Hypothalamus (tissue), 51 donors: ENCODE results near the gene CDK11A.
"Not testable (repeated sequence)": the region's sequence is repeated elsewhere in the genome, so short reads cannot be mapped to it uniquely, and the experiment has no call there.

Experiments used
- DNase-seq, 51 donors: peaks; one replicate each; lab custom pipeline; 2025; lab: John Stamatoyannopoulos, UW

Gene CDK11A

GRCh38 chr1:1687846-1688245 is 36.3 kb downstream of the CDK11A start:
- DNase-seq = peak in 1 of 51 donors; percentile 25

GRCh38 chr1:1684031-1684681 is 40.0 kb downstream of the CDK11A start:
- DNase-seq = no peak

GRCh38 chr1:1683104-1683905 is 40.9 kb downstream of the CDK11A start:
- DNase-seq = no peak

- no peak for DNase-seq
These were observed 43.3 kb downstream of the CDK11A start for GRCh38 chr1:1680912-1681273.

DNA sequence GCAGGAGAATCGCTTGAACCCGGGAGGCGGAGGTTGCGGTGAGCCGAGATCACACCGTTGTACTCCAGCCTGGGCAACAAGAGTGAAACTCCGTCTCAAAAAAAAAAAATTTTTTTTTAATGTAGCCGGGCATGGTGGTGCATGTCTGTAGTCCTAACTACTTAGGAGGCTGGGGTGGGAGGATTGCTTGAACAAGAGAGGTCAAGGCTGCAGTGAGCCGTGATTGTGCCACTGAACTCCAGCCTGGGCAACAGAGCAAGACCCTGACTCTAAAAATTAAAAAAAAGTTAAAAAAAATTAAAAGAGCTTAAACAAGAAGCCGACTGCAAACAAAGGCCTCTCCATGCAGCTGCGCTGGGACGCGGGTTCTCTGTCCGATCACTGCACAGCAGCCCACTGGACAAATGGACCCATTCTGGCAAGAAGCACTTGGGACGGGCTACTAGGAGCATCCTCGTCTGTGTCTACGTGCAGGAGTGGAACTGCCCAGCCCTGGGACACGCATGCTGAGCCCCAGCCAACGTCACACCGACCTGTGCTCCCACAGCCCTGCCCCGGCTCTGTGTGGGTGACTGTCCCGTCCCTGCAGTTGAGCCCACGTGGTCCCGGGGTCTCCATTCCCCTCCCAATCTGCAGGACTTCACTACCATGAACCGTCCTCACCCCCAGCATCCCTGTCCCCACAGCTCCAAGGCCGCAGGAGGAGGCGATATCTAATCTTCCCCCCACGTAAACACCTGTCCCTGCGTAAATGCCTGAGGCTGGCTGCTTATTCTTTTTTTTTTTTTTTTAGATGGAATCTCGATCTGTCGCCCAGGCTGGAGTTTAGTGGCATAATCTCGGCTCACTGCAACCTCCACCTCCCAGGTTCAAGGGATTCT is 43.9 kb downstream of the CDK11A start:
- DNase-seq = no peak

- DNase-seq = peak in 4 of 51 donors; percentile 5 to 17 (median 6)
These were observed 45.4 kb downstream of the CDK11A start for GRCh38 chr1:1678581-1679380.

GRCh38 chr1:1677718-1678580 is 46.2 kb downstream of the CDK11A start:
- no peak for DNase-seq

GRCh38 chr1:1676087-1676486 is 48.1 kb downstream of the CDK11A start:
- not testable (repeated sequence) for DNase-seq

GRCh38 chr1:1675218-1675617 is 48.9 kb downstream of the CDK11A start:
- DNase-seq = not testable (repeated sequence)

GRCh38 chr1:1674806-1675205 is 49.4 kb downstream of the CDK11A start:
- DNase-seq = not testable (repeated sequence)

- DNase-seq = no peak
These were observed 51.8 kb downstream of the CDK11A start for GRCh38 chr1:1672181-1672965.

- no peak for DNase-seq
These were observed 52.6 kb downstream of the CDK11A start for GRCh38 chr1:1671365-1672119.

DNA sequence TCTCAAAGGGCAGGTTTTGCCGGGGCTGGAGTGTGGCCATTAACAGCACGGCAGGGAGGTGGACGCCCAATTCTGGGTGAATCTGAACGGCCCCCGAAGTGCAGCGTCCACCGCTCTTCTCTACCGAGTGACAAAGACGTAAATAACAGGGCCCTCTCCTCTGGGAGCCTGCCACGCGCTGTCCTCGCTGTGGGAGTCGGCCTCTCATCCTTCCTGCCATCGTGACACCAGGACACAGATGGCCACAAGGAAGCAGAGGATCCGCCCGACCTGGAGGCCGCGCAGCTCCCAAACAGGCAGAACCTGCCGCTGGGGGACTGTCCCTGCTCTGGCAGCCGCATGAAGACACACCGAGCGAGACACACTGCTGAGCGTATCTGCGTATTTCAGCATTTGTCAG is 53.3 kb downstream of the CDK11A start:
- DNase-seq = no peak

DNA sequence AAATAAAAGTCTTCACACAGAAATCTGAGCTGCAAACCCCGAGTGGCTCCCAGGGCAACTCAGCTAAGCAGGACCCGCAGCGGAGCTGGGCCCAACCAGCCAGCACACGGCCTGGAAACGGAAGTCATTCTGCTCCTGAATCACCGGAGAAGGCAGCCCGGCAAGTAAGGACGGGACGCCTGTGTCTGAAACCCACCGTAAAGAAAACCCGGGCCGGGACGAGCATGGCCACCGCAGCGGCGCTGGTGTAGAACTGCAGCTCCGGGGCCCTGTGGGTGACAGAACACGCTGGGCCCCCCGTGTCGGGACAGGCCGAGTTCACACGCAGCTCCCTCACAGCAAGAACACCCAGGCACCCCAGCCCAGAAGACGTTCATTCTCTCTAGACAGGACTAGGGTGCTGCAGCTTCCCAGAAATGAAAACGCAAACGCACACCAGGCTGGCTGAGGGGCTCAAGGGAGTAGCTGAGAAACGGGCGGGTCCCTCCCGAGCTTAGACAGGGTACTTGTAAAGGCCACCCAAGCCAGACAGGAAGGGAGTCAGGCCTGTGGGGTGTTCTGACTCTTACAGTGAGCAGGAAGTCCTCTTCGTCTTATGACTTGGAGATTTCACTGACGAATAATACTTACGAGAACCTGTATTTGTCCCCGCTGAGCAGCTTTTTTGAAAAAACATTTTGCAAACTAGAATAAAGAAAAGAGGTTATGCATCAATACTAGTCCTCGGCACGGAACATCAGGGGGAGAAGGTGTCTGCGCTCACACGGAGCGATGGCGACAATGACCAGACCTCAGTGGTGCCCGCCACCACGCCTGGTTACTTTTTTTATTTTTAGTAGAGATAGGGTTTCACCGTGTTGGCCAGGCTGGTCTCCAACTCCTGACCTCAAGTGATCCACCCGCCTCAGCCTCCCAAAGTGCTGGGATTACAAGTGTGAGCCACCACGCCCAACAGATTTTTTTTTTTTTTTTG is 54.4 kb downstream of the CDK11A start:
- no peak for DNase-seq

- DNase-seq = no peak
These were observed 57.6 kb downstream of the CDK11A start for GRCh38 chr1:1666526-1666925.

- DNase-seq = no peak
These were observed 58.3 kb downstream of the CDK11A start for GRCh38 chr1:1665815-1666251.
